ENCODE results near the gene EIF5A2.

DNA sequence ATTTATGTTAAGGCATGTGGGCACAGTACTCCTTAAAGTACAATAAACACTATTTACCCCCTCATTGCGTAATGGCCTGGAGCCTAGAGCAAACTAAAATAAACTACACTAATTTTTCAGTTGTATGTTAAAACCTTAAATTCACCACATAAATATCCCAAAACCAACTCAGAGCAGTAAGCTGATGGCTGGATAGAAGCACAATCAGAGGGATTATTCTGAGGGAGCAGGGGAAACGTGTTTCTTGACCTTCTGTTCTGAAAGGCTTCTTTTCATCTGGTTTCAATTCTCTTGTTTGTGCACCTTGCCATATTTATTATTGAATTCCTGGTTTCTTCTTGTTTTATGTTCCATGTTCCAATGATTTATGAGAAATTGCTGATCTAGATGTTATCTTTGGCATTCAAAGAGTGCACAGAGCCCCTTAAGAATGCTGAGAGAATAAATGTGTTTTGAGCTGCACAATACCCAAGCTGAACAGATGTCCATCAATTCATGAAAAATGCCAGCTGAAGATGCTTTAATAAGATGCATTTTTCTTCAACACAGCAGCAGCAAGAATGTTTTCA lies 68.1 kb downstream of the EIF5A2 start:
- TF ChIP-seq, protein P1, sequence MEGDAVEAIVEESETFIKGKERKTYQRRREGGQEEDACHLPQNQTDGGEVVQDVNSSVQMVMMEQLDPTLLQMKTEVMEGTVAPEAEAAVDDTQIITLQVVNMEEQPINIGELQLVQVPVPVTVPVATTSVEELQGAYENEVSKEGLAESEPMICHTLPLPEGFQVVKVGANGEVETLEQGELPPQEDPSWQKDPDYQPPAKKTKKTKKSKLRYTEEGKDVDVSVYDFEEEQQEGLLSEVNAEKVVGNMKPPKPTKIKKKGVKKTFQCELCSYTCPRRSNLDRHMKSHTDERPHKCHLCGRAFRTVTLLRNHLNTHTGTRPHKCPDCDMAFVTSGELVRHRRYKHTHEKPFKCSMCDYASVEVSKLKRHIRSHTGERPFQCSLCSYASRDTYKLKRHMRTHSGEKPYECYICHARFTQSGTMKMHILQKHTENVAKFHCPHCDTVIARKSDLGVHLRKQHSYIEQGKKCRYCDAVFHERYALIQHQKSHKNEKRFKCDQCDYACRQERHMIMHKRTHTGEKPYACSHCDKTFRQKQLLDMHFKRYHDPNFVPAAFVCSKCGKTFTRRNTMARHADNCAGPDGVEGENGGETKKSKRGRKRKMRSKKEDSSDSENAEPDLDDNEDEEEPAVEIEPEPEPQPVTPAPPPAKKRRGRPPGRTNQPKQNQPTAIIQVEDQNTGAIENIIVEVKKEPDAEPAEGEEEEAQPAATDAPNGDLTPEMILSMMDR (IDR thresholded peaks at IDR 0.05; ENCODE audit: low read depth, low read length): no peak
- TF ChIP-seq EZH2phosphoT487 (IDR thresholded peaks at IDR 0.05; ENCODE audit: low read depth): no peak

Data from OCI-LY3 (cell line).